GM19467 (cell line): Measurements from ENCODE around the gene CYB561D1.

Experiments
- ATAC-seq: cut with Tn5 transposase; IDR thresholded peaks from one replicate; pipeline ENCODE4 v1.9.1; 2021; ENCODE audit warnings: mild to moderate bottlenecking, moderate library complexity; ENCODE audit not compliant: unreplicated experiment

Gene CYB561D1

DNA sequence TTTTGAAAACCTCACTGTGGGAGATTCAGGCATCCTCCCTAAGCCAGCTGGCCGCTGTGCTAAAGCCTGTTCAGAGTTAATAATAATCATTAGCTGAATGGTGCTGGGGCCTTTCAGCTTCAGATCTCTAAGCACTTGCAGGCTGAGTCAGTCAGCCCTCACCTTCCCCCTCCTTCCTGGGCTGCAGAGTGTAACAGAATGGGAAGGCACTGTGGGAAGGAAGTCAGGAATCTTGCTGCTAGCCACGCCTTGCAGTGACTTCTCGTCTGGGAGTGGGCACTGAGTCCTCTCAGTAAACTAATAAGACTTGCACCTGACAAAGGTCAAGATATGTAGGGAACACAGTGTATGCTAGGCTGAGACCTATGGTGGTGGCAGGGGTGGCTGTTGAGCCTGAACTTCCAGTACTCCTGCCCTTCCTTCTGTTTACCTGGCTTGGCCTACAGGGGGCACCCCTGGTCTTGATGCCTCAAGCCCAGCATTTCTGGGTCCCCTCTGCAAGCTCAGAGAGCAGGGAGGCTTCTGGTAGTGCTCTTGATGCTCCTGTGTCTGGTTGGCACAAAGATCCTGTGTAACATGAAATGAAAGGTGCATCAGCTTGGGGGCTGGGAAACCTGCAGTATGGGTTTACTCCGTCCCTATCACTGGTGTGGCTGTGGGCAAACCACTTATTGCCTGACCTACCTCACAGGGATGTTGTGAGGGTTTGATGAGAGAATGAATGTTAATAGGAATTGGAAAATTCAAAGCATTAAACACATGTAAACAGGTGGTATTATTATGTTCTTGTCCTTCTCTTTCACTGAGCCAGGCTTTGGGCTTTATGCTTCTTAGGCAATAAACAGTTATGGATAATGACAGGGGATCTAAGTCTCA lies 6.0 kb downstream of the CYB561D1 start:
- ATAC-seq: no peak

DNA sequence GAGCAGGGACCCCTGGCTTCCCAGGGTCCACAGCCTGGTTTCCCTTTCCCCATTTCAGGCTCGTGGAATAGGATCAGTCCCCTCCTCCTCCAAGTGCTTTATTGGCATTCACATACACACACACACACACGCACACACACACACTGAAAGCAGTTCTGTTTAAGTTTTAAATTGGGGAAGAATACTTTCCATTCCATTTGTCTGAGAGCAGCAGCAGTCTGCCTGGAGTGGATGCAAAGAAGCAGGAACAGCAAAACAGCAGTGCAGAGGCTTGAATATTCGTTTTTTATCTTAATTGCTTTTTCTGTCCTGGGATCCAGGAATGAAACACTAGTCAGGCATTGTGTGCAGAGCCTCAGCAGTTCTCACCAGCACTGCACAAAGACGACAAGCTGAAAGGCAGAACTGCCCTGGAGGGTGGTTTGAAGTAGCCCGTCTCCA lies 7.1 kb downstream of the CYB561D1 start:
- no peak for ATAC-seq

DNA sequence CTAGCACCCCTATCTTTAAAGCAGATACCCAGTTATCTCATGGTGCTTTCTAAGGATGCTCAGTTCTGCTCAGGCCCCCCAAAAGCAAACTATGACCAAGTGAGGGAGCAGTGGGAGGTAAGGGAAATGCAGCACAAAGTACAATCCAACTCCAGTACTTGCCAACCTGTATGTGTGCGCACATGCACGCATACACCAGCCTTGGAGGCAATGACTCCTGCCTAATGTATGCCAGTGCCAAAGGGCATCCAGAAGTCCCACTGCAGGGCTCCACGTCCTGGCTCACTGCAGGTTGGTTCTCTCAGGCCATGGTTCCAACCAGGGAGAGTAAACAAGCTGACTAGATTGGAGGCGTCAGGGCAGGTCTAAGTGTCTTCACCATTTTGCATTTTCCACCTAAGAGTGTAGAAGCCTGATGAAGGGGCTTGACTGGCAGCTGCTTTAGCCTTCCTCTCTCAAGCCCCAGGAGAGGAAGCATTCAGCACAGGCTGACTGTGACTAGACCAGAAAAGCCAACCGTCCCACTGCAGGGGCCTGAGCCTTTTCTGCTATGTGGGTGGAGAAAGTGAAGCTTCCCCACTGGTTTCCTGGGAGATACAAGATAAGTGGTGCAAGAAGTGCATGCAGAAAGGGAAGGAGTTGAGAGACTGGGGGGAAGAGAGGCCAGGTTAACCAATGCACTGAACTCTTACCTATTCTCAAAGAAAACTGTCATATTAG lies 7.9 kb downstream of the CYB561D1 start:
- no peak for ATAC-seq

DNA sequence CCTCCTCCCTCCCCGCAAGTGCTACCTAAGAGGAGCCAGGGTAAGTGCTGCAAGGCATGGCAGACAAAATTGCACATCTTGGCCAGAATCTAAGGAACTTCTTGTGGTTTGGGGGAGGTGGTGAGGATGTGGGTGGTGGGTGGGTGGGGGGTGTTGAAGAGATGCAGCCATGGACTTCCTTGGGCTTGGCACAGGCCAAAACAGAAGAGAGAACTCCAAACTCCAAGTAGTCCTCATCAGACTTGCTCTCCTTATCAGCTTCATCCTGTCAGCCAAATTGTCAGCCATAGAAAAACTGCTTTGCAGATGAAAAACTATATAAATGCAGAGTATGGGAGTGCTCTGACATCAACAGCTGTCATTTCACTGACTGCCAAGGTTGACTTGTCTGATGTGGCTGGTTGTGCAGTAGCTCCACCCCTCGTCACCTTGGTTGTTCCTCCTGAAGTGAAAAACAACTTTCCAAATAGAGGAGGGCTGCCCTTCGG lies 8.5 kb downstream of the CYB561D1 start:
- ATAC-seq: no peak

DNA sequence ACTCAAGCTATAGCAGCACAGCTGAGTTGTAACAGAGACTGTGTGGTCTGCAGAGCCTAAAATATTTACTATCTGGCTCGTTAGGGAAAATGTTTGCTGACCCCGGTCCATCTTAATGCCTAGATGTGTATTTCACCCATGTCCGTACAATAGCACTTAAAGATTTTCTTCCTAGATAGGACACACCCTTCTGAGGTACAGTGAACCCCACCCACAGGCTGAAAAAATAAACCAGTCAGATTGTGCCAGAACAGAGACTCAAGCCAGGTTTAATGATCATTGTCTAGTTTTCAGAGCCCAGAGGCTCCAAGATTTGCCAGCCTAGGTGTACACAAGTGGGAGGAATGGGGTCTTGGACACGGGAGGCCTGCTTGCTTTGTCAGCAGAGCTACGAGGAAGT lies 10.0 kb downstream of the CYB561D1 start:
- ATAC-seq: no peak

DNA sequence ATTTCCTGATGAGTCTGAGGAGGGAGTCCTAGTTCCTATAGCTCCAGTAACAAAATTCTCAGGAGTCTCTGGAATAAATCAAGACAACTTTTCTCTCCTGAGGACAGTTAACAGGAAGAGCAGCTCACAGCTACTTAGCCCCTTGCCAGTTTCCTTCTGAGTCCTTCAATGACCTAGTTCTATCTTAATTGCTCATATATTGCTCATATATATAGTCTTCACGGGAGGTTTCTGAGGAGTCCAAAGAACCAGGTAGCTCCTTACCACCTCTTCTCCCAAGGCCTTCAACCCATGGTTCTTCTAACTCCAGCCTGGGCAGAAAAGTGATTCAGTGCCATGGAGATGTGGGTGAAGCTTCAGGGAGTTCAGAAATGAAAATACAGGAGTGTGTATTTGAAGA lies 11.1 kb downstream of the CYB561D1 start:
- ATAC-seq: no peak

DNA sequence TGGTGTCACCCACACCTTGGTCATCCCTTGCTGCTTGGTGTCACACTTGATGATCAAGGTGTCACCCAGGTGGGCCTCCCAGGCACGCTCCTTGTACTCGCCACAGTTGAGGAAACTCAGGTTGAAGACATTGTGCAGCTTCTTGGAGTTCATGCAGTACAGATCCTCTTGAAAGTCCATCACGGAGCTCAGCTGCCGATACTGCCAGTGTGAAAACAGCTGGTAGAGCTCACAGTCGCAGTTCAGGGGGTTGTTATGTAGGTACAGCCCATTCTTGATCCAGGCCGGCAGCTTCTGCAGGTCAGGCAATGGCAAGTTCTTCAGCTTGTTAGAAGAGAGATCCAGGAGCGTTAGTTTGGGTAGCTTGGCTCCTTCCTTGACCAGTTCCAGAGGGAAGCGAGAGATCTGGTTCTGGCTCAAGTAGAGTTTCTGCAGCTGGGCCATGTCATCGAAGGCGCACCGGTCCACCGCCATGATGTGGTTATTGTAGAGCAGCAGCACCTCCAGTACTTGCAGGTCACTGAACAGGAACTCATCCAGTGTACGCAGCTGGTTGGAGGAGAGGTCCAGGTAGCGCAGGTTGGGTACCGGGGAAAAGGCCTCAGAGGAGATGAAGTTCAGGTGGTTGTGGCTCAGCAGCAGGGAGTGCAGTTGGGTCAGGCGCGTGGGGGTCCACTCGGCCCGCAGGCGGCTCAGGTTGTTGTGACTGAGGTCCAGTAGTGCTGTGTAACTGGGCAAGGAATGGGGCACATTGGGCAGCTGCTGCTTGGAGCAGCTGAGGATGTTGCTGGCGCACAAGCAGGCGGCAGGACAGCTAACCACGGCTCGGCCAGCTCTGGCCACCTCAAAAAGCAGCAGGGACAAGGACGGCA lies 14.3 kb downstream of the CYB561D1 start:
- ATAC-seq: no peak

DNA sequence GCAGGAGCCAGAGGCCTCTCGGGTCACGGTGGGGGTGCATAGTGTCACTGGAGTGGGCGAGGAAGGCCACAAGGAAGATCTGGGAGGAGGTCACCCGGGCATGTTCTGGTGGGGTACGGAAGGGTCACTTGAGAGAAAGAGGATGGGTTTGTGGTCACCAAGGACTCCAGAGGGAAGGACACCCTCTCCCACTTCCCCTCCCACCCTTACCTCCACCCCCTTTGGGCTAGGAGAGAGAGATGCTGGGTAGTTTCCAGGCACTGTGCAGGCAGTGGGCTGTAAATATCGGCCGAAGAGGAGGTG lies 14.9 kb downstream of the CYB561D1 start:
- no peak for ATAC-seq

DNA sequence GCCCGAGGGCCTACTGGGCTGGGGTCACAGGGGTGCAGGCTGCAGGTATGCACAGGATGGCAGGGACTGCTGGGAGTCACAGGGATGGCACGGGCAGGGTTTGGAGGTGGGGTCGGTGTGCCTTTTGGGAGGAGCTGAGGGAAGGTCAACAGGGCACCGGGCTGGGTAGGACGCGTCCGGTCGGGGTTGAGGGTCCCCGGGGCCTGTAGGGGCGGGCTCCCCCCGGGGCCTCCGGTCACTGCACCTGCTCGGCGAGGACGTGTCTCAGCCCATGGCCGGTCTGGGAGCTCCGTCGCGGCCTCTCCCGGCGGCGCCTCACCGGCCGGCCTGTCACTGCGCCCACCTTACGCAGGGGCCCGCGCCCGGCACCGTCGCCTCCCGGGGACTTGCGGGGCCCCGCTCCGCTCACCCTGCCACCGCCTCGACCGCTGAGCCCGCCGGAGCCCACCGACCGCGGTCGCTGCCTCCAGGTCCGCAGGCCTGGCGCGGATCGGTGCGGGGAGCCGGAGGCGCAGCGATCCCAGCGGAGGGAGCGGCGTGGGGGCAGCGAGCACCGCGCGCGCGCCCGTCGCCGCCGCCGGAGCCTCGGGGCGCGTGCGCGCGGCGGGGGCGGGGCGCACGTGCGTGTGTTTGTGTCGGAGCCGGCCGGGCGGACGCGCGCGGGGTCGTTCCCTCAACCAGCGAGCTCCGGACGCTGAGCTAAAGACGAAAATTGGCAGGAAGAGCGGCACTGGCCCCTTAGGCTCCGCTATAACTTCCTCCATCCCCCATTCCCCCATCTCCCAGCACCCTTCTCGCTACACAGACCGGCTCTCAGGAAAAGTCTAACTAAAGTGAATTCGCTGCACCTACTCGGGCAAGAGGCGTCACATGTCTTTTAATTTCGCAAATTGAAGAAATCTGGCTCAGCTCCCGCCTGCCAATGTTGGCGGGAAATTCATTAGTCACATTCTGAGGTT lies 15.6 kb downstream of the CYB561D1 start, which contains the start of gene AMIGO1:
Gene AMIGO1 (minus strand): TSS at position 552 of the 959 bp plus-strand sequence. CDS start 815 bp downstream, outside the sequence.
- ATAC-seq: no peak

DNA sequence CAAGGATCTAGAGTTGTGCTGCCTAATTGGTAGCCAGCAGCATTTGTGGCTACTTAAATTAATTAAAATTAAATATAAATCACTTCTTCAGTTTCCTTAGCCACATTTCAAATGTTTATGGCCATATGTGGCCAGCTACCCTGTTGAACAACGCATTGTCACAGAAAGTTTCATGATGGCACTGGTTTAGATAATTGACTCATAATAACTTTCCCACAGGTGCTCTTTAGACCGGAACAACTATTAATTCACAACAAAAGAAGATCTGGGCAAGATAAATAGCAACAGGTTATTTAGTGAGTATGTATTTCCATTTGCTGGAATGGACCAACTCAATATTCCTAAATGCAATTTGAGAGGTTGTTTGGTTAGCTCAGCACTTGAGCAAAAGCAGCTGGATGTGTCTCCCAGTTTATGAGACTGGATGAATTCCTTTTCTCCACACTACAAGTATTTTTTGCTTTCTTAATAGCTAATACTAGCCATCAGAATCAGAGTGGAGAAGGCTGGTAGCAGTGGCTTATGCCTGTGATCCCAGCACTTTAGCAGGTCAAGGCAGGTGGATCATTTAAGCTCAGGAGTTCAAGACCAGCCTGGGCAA lies 19.3 kb downstream of the CYB561D1 start:
- ATAC-seq: no peak

DNA sequence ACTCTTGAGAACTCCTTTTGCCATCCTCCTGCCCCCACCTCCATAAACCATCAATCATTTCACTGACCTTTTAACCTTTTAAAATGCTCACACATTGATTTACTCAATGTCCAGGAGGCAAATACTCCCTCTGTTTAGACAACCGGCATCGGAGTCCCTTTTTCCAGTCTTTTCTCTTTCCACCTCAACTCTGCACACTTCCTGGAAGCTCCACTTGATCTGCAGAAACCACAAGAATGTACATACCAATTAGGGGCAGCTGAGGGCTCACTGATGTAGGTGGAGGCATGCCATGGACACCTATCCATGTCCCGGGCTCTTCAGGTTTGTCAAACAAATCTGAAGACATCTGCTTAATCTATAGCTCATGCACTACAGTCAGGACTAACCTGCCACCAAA lies 21.0 kb downstream of the CYB561D1 start:
- no peak for ATAC-seq

DNA sequence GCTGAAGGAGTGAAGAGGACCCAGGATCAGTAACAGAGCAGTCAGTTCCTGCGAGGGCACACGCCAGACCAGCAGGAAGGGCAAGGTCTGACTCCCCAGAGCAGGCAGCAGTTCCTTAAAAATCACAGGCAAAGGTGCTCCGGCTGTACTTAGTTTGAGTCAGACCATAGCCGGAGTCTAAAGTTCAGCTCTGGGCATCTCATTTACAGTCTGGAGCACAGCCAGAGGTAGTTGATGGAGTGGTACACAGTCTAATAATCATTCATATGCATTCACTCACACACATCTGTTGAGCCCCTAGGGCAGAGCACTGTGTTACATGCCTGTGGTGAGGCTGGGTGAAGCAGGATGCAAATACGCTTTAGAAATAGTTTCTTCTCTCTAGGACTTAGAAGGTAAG lies 23.0 kb downstream of the CYB561D1 start:
- ATAC-seq: no peak

DNA sequence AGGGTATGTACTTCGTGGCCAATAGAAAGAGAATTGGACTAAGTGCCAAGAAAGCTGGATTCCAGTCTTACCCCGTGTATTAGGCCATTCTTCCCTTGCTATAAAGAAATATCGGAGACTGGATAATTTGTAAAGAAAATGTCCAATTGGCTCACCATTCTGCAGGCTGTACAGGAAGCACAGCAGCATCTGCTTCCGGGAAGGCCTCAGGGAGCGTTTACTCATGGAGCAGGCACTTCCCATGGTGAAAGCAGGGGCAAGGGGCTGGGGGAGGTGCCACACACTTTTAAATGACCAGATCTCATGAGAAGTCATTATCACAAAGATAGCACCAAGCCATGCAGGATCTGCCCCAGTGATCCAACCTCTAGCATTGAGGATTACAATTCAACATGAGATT lies 23.4 kb downstream of the CYB561D1 start:
- no peak for ATAC-seq

DNA sequence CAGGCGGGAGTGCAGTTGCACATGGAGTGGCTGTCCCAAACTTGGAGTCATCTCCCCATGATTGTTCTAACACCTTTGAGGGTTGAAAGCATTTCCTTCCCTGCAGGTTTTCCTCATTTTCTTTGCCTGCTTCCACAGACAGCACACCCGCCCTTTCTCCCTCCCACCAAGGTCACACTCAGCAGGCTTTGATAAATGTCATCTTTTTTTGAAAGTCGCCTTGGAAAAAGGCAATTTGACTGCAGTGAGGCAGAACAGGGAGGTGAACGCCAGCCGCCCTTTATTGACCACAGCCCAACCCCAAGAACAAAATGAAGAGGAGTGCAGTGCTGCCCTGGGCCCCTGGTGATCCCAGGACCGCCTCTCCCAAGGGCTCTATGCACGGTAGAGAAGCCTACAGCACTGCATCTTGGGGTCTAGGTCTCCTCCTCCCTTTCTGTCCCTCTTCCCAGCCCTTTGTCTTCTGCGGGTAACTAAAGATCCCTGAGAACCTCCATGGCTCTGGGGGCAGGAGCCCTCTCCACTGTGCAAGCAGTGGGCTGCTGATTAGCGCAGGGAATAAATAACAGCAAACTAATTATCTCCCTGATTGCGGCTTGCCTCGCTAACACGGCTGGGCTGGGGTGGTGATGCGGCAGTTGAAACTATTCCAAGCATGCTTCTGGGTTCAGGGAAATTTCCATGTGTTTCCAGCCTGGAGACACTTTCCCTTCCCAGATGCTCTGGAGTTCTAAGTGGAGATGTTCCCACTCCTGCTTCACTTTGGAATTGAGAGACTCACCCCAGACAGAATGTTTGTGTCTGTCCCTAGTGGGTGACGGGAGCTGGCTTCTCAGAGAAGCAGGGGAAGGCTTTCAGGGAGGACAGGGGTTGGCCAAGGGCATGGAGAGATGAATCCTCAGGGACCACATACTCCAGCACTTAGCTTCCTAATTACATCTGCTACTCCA lies 27.4 kb downstream of the CYB561D1 start:
- no peak for ATAC-seq

DNA sequence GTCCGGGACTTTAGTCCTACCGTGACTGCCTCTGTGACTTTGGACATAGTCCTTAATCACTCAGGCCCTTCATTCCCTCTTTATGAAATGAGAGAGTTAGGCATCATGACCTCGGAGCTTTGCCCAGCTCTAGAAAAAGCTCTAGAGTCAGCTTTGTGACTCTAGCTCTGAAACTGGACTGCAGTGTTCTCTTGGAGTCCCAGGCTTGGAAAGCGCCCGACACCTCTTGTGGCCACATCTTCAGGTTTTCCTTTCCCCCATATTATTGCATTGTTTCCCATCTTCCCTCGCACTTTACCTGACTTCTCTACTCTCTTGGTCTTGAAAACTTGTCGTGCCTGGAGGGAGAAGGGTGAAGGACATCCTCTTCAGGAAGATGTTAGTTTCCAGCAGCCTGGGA lies 28.1 kb downstream of the CYB561D1 start:
- no peak for ATAC-seq

DNA sequence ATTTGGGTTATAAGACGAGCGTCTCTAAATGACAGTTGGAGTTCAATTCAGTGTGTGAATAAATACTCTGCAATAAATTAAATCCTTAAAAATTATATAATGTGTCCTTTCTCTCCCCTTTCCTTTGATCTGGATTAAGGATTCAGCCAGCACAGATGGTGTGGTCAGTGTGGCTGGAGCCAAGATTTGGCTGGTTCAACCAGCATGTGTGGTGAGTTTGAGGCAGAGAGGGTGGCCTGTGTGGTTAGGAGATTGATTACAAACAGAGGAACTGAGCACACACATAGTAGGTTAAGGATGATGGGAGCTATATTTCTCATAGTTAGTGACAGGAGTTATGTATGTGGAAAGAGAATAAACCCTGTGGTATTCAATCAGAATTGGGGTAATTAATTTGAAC lies 29.8 kb downstream of the CYB561D1 start:
- ATAC-seq: no peak

DNA sequence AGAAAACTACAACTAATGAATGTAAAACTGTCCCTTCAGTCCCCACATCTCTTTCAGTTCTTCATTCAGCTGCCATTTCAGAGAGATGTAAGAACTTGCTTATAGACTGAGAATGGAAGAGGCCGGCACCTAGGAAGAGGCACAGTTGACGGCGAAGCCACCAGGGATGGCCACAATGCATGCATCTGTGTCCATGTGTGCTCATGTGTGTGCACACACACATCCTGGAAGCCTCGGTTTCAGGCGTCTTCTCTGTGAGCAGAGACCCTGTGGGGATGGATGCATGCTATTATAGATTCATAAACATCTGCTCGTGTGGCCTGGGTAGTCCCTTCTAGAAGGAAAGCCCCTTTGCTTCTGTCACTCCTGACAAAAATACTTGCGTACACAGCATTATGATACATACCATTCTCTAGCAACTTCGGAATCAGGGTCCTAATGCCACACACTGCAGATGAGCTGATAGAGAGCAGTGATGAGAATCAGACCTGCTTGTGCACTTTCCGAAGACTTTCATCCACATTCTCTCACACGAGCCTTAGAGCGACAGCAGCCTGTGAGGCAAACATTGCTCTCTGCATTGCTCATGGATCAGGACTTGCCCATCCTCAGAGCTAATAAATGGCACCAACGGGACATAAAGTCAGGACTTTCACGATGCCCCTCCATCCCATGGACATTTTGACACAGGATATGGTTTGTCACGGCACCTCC lies 33.4 kb downstream of the CYB561D1 start:
- no peak for ATAC-seq
